C1 segment of cervical spinal cord (tissue), 14 donors: ENCODE results near the gene MAGEF1.
"Not testable (repeated sequence)": the region's sequence is repeated elsewhere in the genome, so short reads cannot be mapped to it uniquely, and the experiment has no call there.

Experiments used
- DNase-seq, 14 donors: peaks; one replicate each; lab custom pipeline; 2025; lab: John Stamatoyannopoulos, UW

MAGEF1 gene

DNA sequence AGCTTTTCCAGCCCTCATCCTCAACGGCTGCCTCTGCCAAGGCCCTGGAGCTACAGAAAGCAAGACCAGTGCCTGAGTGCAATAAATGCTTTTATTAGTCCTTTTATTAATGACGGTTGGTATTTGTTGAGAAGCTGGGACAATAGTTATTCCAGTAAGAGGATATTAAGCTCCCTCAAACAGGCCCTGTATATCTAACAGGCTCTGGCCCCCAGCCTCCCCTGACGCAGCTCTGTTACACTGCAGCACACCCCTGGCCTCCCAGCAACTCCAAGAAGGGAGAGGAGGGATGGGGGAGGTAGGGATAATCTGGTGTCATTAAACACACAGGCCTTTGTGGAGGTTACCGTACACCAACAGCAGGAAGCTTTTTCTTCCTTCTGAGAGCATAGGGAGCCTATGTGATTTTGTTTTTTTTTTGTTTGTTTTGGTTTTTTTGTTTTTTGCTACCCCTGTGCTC is 30.8 kb upstream of the MAGEF1 start:
- DNase-seq = no peak

GRCh38 chr3:184741798-184742675 is 30.2 kb upstream of the MAGEF1 start:
- no peak for DNase-seq

DNA sequence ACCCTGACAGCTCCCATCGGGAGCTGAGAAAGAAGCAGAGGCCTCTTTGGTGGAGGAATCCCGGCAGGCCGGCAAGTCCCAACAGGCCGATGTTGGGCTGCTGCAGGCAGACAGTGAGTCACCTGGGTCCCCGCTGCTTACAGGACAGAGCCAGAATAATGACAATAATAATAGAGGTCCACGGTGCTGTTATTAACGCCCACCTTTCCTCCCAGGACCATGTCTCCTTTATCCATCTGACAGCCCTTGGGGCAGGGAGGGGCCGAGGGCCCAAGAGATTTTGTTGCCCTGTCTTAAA is 29.3 kb upstream of the MAGEF1 start:
- no peak for DNase-seq

GRCh38 chr3:184740509-184741258 is 28.8 kb upstream of the MAGEF1 start:
- DNase-seq = no peak

DNA sequence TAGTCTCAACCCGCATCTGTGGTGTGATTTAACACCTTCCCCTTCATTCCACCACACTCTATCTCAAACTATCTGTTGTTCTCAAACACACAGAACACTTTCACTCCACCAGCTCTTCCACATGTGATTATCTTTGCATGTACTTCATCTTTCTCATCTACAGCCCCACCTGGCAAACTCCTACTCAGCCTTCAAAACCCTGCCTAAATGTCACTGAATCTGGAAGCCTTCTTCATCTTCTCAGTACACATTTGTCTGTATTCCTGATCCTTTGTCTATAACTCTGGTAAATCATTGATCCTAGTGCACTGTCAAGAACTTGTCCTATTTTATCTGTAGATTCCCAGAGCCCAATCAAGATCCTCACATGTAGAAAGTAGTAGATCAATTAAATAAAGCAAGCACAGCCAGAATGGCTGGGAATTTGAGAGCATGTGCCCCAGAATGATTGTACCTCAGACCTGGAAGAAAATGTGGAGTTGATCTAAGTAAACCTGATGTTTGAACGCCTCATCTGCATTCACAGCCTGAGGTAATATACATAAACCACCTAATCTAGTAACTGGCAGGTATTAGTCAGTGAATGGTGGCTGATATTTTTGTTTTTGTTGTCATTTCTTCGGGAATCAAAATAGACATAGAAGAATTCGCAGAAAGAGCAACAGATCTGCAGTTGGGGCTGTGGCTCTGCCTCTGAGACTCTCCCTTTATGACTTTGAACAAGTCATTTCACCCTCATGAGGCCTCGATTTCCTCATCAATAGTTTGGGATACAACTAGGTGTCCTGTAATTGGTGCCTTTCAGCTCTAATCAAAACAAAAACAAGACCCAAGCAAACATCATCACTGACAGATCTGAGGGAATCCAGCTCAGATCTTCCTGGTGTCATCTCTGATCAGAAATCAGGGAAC is 28.0 kb upstream of the MAGEF1 start:
- no peak for DNase-seq

GRCh38 chr3:184738982-184739381 is 27.1 kb upstream of the MAGEF1 start:
- DNase-seq = no peak

DNA sequence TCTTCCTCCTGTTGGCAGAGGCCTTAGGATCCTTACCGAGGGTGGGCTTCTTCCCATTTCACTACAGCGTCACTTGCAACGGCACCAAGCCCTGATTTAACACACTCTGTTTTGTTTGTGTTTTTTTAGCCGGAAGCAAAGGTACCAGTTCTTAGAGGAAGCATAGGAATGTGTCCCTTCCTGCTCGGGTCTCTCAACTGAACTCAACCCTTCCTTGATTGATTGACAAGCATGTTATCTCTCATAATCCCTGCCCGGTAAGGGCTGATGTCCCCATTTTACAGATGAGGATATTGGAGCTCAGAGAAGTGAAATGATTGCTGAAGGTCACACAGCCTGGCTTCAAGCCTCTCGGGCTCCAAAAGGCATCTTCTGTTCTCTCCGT is 26.6 kb upstream of the MAGEF1 start:
- DNase-seq = no peak

DNA sequence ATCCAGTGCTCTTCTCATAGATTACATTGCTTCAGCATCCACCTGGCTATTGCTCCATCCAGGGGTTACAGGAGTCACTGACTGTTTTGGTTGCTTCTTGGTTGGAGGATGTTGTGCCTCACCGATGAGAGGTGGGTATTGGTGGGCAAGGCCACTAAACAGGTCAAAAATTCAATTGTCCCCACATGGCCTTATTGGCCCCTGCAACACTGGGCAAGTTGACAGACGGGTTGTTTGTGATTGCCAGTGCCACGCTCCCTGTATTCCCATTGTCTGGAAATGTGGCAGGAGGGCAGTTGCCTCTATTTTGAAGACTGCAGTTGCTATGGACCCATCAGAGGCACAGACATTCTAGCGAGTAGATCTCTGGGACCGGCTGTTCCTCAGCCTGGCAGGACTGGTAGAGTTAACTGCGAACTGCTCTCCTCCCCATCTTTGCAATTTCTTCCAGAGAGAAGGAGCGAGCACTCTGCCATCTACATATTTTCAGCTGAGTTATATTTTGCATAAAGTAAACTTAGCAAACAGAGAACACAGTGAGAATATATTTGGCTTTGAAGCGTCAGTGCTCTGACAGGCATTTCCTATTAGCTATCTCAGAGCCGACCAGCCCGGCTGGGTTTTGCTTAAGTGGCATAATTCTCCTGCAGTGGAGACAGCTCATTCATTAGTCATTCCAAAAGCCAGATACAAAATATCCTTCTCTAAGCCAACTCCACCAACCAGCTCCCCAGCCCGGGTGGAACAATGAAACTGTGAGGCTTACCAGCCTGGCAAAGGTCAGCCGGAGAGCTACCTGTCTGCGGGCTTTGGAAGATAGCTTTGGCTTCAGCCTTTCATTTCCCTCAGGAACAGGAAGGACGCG is 26.0 kb upstream of the MAGEF1 start:
- DNase-seq = no peak

DNA sequence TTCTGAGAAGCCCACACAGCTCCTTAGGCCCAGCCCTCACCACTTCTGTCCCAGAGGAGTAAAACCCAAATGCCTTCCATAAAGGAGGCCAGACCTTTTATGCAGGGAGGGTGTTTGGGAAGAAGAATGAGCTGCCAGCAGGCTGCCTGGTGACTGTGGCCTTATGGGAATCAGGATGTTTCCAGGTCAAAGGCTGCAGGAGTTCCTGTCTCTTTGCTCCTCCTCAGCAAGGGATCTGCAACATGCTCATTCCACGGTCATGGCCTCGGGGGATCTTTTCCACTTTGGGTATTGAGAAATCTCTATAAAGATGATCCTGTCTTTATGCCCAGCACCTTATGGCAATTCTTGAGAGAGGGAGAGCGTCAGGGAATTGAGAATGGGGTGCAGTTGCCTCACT is 25.2 kb upstream of the MAGEF1 start:
- DNase-seq = no peak

GRCh38 chr3:184734903-184735701 is 23.2 kb upstream of the MAGEF1 start:
- no peak for DNase-seq

DNA sequence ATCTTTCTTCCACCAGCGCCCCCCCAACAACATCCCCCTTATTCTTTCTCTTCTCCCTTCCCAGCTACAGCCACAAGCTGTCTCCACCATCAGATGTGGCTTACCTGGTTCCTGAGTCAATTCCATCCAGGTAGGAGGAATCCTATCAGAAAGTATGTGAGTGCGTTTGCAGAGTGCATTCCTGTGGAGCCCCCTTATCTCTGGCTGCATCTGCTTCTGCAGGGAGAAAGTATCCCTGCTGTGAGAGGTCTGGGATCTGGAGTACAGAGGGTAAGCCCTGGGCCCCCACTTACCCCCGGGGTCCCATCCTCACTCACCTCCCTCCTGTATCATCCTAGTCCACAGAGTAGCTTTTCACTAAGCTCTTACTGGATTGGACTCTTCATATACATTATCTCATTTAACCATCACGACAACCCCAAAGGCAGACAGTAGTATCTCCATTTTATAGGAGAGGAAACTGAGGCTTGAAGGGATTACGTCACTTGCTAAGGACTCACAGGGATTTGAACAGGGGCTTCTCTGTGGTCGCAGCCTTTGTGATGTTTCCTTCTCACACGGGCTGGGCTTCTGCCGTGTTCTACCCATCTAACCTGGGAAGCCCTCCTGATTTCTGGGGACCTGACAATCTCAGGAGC is 22.2 kb upstream of the MAGEF1 start:
- DNase-seq = no peak

DNA sequence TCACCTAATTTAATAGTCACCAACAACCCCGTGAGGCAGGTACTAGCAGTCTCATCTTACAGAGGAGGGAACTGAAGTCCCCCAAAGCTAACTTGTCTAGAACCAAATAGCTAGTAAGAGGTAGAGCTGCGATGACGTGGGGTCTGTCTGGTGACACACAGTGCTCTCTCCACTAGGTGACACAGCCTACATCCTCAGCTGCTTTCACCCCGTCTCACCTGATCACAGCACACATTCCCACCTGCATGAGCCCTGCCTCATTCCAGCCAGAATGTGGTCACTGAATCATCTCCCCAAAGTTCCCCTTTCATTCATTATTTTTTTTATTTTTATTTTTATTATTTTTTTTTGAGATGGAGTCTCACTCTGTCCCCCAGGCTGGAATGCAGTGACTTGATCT is 21.3 kb upstream of the MAGEF1 start:
- no peak for DNase-seq

DNA sequence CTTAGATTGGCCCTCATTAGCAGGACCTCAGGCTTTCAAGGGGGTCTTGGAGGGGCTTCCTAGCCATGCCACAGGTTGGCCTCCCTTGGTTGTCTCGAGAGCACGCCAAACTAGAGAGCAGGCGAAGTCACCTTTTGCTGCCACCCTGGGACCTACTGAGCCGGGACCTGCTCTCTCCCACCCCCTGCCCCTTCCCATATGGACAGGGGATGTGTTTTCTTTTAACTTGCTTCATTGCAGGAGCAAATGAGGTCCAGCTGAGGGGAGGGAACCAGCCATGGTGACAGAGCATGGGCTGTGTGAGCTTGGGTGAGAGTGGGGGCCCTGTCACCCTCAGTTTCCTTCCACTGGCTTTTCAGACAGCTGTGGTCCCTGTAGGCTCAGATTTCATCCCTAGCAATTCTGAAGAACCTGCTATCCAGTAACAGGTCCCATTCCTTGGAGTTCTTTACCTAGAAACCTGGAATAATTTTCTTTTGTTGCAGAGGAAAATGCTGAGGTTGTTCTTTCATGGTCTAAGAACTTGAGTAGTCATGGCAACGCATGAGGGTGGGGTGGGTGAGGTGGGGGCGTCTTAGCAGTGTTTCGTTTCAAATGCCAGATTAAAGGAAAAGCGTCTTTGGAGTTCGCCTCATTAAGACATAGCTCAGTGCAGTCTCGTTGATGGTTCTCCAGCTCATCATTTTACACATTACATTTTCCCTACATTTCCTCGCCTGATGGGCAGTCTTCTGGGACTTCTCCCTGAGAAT is 20.1 kb upstream of the MAGEF1 start:
- no peak for DNase-seq

- DNase-seq = no peak
These were observed 19.1 kb upstream of the MAGEF1 start for GRCh38 chr3:184730924-184731323.

DNA sequence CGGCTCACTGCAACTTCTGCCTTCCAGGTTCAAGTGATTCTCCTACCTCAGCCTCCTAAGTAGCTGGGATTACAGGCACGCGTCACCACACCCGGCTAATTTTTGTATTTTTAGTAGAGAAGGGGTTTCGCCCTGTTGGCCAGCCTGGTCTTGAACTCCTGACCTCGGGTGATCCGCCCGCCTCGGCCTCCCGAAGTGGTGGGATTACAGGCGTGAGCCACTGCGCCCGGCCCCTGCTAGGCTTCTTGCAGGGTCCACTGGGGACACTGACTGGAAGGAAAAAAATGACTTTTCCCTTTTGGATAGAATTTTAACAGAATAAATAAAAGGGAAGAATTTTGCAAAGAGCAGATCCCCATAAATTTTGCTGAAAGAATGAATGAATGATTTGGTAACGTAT is 17.3 kb upstream of the MAGEF1 start:
- DNase-seq = not testable (repeated sequence)

DNA sequence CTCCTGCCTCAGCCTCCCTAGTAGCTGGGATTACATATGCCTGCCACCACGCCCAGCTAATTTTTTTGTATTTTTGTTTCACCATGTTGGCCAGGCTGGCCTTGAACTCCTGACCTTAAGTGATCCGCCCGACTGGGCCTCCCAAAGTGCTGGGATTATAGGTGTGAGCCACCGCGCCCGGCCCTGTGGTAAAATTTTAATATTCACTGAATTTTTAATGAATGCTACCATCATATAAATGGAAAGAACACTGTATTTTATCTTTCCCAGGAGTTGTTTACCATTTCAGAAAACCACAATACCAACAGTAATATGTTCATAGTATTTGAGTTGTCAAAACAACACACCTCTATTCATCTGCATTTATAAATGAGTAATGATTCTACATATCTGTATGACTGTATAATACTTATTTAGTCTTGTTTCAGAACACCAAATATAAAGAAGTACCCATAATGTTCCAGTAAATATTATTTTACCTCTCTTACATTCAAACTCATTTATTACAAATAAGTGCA is 16.2 kb upstream of the MAGEF1 start:
- DNase-seq = no peak

- DNase-seq = peak in 8 of 14 donors; percentile 6 to 58 (median 35)
These were observed 15.6 kb upstream of the MAGEF1 start for GRCh38 chr3:184727357-184728009.

DNA sequence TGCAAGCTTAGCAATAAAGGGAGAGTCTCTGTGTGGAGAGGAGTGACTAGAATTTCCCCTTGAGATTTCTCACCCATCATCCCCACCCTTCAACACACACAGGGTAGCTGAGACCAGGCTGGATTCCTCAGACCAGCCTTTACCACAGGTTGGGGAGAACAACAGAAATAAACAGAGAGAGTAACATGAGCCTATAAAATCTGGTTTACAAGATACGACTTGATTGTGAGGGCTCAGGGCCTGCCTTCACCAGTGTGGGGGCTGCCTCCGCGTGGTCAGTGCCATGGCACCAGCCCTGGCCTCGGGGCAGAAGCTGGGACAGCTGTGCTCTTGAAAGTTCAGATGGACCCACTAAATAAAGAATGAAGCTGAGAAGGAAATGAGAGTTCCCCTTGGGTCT is 14.6 kb upstream of the MAGEF1 start:
- DNase-seq = no peak
